Superior temporal gyrus (tissue), 1 donor: ENCODE data around the gene LSM14A.
"Not testable (repeated sequence)": the region's sequence is repeated elsewhere in the genome, so short reads cannot be mapped to it uniquely, and the experiment has no call there.

Source experiments
- DNase-seq: peaks from one replicate; pipeline ENCODE4 v3.0.0-alpha.2; 2016; ENCODE audit errors: extremely low spot score

The LSM14A gene

GRCh38 chr19:34158966-34159365 is 13.3 kb upstream of the LSM14A start:
- not testable (repeated sequence) for DNase-seq

DNA sequence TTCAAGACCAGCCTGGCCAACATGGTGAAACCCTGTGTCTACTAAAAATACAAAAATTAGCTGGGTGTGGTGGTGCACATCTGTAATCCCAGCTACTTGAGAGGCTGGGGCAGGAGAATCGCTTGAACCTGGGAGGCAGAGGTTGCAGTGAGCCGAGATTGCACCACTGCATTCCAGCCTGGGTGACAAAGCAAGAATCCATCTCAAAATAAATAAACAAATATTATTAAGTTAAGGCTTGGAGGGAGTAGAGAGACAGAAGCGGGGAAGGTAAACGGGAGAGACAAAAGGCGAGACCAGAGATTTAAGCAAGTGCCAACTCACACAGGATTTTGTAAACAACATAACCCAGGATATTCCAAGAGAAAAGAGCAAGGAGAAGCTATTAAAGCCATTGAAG is 12.8 kb upstream of the LSM14A start:
- DNase-seq, result not testable (repeated sequence)

GRCh38 chr19:34161902-34162301 is 10.4 kb upstream of the LSM14A start:
- DNase-seq, result not testable (repeated sequence)

DNA sequence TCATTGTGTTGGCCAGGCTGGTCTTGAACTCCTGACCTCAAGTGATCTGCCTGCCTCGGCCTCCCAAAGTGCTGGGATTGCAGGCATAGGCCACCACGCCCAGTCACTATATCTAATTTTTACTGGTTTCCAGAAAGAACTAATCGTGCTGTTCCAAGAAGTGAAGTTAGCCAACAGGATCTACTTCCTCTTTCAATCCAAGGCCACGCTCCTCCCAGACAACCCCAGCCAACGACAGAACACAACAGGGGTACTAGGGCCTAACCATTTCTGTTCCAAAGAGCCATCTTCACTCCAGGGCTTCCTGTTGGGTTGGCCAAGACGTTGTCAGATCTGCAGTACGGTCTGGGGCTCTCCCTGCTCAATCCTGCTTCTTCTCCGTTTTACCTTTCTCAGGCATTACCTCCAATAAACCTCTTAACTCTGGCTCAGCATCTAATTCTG is 7.0 kb upstream of the LSM14A start:
- DNase-seq, result no peak

DNA sequence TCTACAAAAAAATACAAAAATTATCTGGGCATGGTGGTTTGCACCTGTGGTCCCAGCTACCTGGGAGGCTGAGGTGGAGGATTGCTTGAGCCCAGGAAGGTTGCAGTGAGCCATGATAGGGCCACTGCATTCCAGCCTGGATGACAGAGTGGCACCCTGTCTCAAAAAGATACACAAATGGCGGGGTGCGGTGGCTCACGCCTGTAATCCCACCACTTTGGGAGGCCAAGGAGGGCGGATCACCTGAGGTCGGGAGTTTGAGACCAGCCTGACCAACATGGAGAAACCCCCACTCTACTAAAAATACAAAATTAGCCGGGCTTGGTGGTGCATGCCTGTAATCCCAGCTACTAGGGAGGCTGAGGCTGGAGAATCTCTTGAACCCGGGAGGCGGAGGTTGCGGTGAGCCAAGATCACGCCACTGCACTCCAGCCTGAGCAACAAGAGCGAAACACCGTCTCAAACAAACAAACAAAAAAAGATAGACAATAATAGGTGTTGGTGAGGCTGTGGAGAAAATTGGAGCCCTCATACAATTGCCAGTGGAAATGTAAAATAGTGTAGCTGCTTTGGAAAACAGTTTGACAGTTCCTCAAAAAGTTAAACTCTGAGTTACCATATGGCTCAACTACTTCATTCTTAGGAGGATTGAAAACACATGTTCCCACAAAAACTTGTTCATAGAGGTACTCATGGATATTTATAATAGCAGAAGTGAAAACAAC is 2.7 kb upstream of the LSM14A start:
- not testable (repeated sequence) for DNase-seq

DNA sequence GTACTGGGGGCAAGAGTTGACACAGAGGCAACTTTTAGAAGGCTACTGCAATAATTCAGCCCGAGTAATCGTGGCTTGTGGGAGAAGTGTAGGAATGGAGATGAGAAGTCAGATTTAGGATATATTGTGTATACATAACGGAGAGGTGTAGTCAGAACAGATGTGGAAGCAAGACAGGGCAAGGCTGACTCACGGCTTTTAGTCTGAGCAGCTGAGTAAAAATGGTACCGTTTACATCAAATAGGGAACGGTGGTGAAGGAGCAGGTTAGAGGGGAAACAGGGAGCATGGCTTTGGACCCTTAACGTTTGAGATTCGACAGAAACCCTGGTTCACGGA is 796 bp upstream of the LSM14A start:
- DNase-seq, result peak; percentile 71

- DNase-seq, result peak; percentile 47
Measured at GRCh38 chr19:34172661-34173192, 423 bp downstream of the LSM14A start.

- no peak for DNase-seq
Measured at GRCh38 chr19:34173193-34173956, 1.1 kb downstream of the LSM14A start.

DNA sequence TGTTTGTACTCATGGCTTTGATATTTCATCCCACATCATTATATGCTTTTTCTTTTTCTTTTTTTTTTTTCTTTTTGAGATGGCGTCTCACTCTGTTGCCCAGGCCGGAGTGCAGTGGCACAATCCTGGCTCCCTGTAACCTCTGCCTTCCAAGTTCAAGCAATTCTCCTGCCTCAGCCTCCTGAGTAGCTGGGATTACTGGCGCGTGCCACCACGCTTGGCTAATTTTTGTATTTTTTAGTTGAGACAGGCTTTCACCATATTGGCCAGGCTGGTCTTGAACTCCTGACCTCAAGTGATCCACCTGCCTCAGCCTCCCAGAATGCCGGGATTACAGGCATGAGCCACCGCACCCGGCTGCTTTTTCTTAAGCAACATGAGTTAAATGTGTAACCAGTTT is 2.9 kb downstream of the LSM14A start:
- not testable (repeated sequence) for DNase-seq

GRCh38 chr19:34176581-34176980 is 4.3 kb downstream of the LSM14A start:
- DNase-seq, result no peak

DNA sequence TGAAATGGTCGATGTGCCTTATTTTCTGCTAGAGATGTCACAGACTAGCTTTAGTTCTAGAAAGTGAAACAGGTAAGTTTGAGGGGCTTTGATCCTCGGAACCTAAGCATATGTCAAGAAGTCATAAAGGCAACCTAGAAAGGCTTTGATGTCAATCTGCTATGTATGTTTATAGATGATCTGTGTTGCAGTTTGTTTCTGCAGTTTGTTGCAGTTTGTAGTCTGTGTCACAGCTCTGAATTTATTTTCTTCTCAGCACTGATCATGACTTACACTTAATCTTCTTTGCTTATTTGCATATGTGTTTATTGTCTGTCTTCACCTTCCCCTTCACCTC is 5.9 kb downstream of the LSM14A start:
- no peak for DNase-seq

DNA sequence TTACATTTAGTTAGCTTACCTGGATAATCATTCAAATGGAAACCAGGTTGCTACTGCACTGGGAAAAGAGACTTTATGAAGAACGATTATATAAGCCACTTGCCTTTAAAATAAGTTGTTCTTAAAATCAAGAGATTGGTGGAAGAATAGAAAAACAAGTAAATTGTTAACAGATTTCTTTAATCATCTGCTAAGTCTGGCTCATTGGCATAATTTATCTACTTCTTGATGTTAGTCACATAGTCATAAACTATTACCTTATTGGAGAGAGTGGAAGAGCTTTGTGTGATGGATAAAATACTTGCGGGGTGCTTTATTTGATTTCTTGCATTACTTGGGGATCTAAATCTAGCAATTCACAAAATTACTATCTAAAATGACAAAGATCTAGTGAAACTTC is 6.8 kb downstream of the LSM14A start:
- no peak for DNase-seq

DNA sequence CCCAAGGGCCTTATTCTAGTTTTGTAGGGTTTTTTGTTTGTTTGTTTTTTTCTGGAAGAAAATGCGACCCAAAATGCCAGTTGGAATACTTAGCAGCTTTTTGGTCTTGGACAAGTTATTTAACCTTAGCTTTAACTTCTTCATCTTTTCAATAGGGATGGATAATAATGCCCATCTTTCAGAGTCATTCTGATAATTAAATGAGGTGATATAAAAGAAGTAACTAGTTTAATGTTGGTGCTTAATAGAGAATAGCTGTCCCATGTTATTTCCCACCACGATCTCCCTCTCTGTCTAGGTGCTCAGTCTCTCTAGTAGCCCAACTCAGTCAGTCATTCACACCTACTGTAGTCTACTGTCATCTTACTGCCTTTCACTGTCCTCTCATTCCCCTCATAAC is 8.0 kb downstream of the LSM14A start:
- no peak for DNase-seq

- DNase-seq, result no peak
Measured at GRCh38 chr19:34180709-34181108, 8.4 kb downstream of the LSM14A start.

- no peak for DNase-seq
Measured at GRCh38 chr19:34181111-34181864, 9.0 kb downstream of the LSM14A start.

DNA sequence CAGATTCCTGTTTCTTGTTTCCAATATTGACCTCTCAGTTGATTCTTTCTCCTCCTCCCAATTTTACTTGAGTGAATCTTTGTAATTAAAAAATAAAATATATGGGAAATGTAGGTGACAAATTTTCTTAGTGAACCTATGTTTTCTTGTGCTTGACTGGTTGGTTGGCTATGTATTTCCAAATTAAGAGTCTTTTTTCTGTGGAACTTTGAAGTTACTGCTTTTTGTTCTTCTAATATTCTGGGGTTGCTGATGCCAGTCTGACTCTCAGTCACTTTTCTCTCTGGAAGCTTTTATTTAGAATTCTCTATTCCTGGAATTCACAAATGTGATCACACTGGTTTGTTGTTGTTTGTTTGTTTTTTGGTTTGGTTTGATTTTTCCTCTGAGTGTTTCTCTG is 9.8 kb downstream of the LSM14A start:
- DNase-seq, result no peak

GRCh38 chr19:34184880-34185491 is 12.7 kb downstream of the LSM14A start:
- no peak for DNase-seq

DNA sequence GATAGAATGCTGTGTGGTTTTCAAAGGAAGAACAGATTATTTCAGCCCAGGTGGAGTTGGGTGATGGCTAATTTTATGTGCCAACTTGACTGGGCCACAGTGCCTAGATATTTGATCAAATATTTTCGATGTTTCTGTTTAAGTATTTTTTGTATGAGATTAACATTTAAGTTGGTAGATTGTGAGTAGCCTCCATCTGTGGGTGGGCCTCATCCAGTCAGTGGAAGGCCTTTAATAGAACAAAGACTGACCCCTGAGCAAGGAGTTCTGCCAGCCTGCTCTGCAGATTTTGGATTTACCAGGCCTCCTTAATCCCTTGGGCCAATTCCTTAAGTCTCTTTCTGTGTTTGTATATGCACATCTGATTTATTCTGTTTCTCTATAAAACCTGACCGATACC is 13.9 kb downstream of the LSM14A start:
- DNase-seq, result no peak

DNA sequence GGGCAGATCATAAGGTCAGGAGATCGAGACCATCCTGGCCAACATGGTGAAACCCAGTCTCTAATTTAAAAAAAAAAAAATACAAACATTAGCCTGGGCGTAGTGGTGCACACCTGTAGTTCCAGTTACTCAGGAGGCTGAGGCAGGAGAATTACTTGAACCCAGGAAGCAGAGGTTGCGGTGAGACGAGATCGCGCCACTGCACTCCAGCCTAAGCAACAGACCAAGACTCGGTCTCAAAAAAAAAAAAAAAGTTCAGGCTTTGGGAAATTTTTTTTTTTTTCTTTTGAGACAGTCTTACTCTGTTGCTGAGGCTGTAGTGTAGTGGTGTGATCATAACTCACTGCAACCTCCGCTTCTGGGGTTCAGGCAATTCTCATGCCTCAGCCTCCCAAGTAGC is 14.7 kb downstream of the LSM14A start:
- DNase-seq, result no peak

DNA sequence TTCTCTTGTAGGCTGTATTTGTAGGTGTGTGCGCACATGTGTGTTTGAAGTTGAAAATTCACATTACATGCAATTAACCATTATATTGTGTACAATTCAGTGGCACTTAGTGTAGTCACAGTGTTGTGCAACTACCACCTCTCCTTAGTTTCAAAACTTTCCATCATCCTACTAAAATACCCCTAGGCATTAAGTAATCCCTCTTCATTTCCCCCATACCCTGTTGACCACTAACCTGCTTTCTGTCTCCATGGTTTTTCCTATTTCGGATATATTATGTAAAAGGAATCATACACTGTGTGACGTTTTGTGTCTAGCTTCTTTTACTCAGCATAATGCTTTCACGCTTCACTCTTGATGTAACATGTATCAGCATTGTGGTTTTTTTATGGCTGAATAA is 16.1 kb downstream of the LSM14A start:
- no peak for DNase-seq

- DNase-seq, result no peak
Measured at GRCh38 chr19:34189199-34189916, 17.1 kb downstream of the LSM14A start.
